Measurements from ENCODE around the gene SPATA20.

DNA sequence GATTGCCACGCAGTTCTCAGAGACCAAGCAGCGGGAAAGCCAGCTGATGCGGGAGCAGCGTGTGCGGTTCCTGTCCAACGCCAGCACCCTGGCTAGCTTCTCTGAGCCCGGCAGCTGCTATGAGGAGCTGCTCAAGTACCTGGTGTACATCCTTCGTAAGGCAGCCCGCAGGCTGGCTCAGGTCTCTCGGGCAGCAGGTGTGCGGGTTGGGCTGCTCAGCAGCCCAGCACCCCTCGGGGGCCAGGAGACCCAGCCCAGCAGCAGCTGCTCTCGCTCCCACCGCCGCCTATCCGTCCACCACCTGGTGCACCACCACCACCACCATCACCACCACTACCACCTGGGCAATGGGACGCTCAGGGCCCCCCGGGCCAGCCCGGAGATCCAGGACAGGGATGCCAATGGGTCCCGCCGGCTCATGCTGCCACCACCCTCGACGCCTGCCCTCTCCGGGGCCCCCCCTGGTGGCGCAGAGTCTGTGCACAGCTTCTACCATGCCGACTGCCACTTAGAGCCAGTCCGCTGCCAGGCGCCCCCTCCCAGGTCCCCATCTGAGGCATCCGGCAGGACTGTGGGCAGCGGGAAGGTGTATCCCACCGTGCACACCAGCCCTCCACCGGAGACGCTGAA, 28.7 kb downstream of the SPATA20 start:
- TF ChIP-seq, protein P1, sequence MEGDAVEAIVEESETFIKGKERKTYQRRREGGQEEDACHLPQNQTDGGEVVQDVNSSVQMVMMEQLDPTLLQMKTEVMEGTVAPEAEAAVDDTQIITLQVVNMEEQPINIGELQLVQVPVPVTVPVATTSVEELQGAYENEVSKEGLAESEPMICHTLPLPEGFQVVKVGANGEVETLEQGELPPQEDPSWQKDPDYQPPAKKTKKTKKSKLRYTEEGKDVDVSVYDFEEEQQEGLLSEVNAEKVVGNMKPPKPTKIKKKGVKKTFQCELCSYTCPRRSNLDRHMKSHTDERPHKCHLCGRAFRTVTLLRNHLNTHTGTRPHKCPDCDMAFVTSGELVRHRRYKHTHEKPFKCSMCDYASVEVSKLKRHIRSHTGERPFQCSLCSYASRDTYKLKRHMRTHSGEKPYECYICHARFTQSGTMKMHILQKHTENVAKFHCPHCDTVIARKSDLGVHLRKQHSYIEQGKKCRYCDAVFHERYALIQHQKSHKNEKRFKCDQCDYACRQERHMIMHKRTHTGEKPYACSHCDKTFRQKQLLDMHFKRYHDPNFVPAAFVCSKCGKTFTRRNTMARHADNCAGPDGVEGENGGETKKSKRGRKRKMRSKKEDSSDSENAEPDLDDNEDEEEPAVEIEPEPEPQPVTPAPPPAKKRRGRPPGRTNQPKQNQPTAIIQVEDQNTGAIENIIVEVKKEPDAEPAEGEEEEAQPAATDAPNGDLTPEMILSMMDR (IDR thresholded peaks at IDR 0.05): peak in 1 of 7 experiments; percentile 25
- TF ChIP-seq POLR2A (IDR thresholded peaks at IDR 0.05): no peak
